Esophagus muscularis mucosa (tissue), 3 donors: Measurements from ENCODE around the gene LNPEP.

Experiments
- CTCF ChIP-seq, 3 experiments: fragments of 200-600 bp in 2 of 3; fragments of 450-650 bp in 1 of 3; sonication (generic) in 2 of 3; IDR thresholded peaks; one replicate each; pipeline ENCODE4 v1.5.1; 2017 to 2019; ENCODE audit warnings: antibody characterized with exemption in 3 of 3, mild to moderate bottlenecking in 2 of 3, moderate library complexity in 1 of 3
- POLR2A ChIP-seq: fragments of 450-650 bp; IDR thresholded peaks from one replicate; pipeline ENCODE4 v1.6.1; 2017; ENCODE audit warnings: antibody characterized with exemption, moderate library complexity, mild to moderate bottlenecking, low read depth
- POLR2AphosphoS5 ChIP-seq, 2 donors: sonication (generic); formaldehyde crosslinking; IDR thresholded peaks; one replicate each; pipeline ENCODE4 v1.6.1; 2017; ENCODE audit warnings: antibody characterized with exemption in 2 of 2

GRCh38 chr5:96927008-96927407 lies 8.9 kb upstream of the LNPEP start:
- TF ChIP-seq POLR2A (no peak), CTCF (IDR thresholded peaks at IDR 0.05) (no peak), POLR2AphosphoS5 (IDR thresholded peaks at IDR 0.05) (no peak)
